Hair follicle dermal papilla cell (primary cell): ENCODE data around the gene TULP4. TPM values are rescaled to one million over a fixed set of nuclear protein-coding genes. Genes with fewer than 3 reads are reported as not detected.

Experiments used
- small RNA-seq: library from RNA; depleted of rRNA; stranded (forward); fragments of <200 nt; gene quantifications from one replicate; pipeline ENCODE3, GENCODE V24; 2012
- total RNA-seq: library from RNA; depleted of rRNA; stranded (reverse); fragments of >200 nt; gene quantifications from 2 replicates; pipeline ENCODE4 v1.2.3, GENCODE V29; 2012

Gene TULP4
- total RNA-seq, result 110 and 121 TPM in 2 replicates

GRCh38 chr6:158312165-158312564, at the start of gene TULP4:
TULP4 (plus strand) TSS chr6:158312465; CDS start chr6:158314017, 1,552 bp downstream.

GRCh38 chr6:158559895-158560835, 247.9 kb downstream of the TULP4 start, which contains the start of gene TMEM181:
TMEM181 (plus strand) TSS chr6:158560091; CDS start chr6:158560225, 134 bp downstream.

Small RNA genes within 50 kb of the gene (small RNA-seq; reads per million reads assigned to genes)
- not detected for gene RN7SL173P

Other genes with a start within 250 kb of the TULP4 start
- 34.0 and 34.4 TPM in 2 replicates for gene SERAC1, start 144.2 kb upstream of the TULP4 start, total RNA-seq
- 5.4 and 5.6 TPM in 2 replicates for gene GTF2H5, start 144.1 kb upstream of the TULP4 start, total RNA-seq
- 35.0 and 43.2 TPM in 2 replicates for gene TMEM181, start 247.6 kb downstream of the TULP4 start, total RNA-seq